ENCODE measurements around the gene AP1M1.

DNA sequence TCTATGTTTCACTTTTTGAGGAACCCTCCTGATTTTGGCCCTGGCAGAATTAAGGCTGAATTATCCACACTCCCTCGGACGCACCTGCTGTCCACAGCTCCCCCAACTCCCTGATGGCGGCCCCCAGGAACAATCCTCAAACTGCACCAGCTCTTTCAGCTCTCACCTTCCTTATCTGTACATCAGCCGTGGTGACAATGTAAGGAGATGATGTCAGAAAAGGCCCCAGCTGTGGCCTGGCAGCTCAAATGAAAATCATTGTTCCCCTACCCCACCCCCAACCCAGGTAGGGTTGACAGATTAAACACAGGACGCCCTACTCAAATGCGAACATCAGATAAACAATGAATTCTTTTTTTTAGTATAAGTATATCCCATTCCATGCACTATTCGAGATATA lies 91.9 kb downstream of the AP1M1 start:
- TF ChIP-seq BHLHE40 (IDR thresholded peaks at IDR 0.05; ENCODE audit: low read depth, low read length) (no peak), RAD21 (IDR thresholded peaks at IDR 0.05; ENCODE audit: low read length) (no peak), CEBPB (IDR thresholded peaks at IDR 0.05; ENCODE audit: low read depth, low read length) (no peak)
- TF ChIP-seq, protein P1, sequence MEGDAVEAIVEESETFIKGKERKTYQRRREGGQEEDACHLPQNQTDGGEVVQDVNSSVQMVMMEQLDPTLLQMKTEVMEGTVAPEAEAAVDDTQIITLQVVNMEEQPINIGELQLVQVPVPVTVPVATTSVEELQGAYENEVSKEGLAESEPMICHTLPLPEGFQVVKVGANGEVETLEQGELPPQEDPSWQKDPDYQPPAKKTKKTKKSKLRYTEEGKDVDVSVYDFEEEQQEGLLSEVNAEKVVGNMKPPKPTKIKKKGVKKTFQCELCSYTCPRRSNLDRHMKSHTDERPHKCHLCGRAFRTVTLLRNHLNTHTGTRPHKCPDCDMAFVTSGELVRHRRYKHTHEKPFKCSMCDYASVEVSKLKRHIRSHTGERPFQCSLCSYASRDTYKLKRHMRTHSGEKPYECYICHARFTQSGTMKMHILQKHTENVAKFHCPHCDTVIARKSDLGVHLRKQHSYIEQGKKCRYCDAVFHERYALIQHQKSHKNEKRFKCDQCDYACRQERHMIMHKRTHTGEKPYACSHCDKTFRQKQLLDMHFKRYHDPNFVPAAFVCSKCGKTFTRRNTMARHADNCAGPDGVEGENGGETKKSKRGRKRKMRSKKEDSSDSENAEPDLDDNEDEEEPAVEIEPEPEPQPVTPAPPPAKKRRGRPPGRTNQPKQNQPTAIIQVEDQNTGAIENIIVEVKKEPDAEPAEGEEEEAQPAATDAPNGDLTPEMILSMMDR (conservative IDR thresholded peaks at IDR 0.05; ENCODE audit: low read depth, low read length): no peak

All from IMR-90 (cell line).